GM12878 (cell line): ENCODE results near the gene HMGB1. TPM values are rescaled to one million over a fixed set of nuclear protein-coding genes. Genes with fewer than 3 reads are reported as not detected.

Experiments
- DPF2 ChIP-seq: fragments of 450-650 bp; IDR thresholded peaks from 2 replicates; pipeline ENCODE4 v1.6.1; 2017; ENCODE audit warnings: mild to moderate bottlenecking
- E2F4 ChIP-seq: IDR thresholded peaks from 2 replicates; pipeline ENCODE4 v1.6.1; 2012; ENCODE audit warnings: low read depth, low read length, improper control_type of control experiment
- E2F8 ChIP-seq: fragments of 450-650 bp; IDR thresholded peaks from 2 replicates; pipeline ENCODE4 v1.6.1; 2018; ENCODE audit warnings: mild to moderate bottlenecking, low read depth, moderate library complexity; ENCODE audit not compliant: partially characterized antibody
- EZH2 ChIP-seq: IDR thresholded peaks from 2 replicates; pipeline ENCODE4 v1.6.1; 2012; ENCODE audit warnings: low read depth, mild to moderate bottlenecking, control low read depth, inconsistent platforms, low read length, borderline replicate concordance; ENCODE audit not compliant: control insufficient read depth
- GATAD2B ChIP-seq: fragments of 450-650 bp; conservative IDR thresholded peaks from 2 replicates; pipeline ENCODE4 v1.6.1; 2017; ENCODE audit warnings: low read depth, mild to moderate bottlenecking, moderate library complexity
- IKZF1 ChIP-seq: fragments of 450-650 bp; conservative IDR thresholded peaks from 2 replicates; pipeline ENCODE4 v1.6.1; 2017; ENCODE audit warnings: antibody characterized with exemption, mild to moderate bottlenecking
- MTA2 ChIP-seq: fragments of 450-650 bp; IDR thresholded peaks from 2 replicates; pipeline ENCODE4 v1.6.1; 2016; ENCODE audit warnings: low read depth, mild to moderate bottlenecking, moderate library complexity
- NFYB ChIP-seq: IDR thresholded peaks from 2 replicates; pipeline ENCODE4 v1.6.1; 2011; ENCODE audit warnings: low read depth, mild to moderate bottlenecking, low read length, improper control_type of control experiment, moderate library complexity; ENCODE audit not compliant: insufficient read depth
- NR2F1 ChIP-seq: fragments of 450-650 bp; conservative IDR thresholded peaks from 2 replicates; pipeline ENCODE4 v1.6.1; 2017; ENCODE audit warnings: mild to moderate bottlenecking
- POU2F2 ChIP-seq: IDR thresholded peaks from 3 replicates; pipeline ENCODE4 v1.6.1; 2011; ENCODE audit warnings: low read depth, mild to moderate bottlenecking, low read length, borderline replicate concordance
- RELB ChIP-seq: fragments of 450-650 bp; IDR thresholded peaks from 2 replicates; pipeline ENCODE4 v1.6.1; 2017; ENCODE audit warnings: low read depth, mild to moderate bottlenecking, moderate library complexity
- TARDBP ChIP-seq: IDR thresholded peaks from 2 replicates; pipeline ENCODE4 v1.6.1; 2016; ENCODE audit warnings: borderline replicate concordance
- ZNF687 ChIP-seq: fragments of 450-650 bp; IDR thresholded peaks from 2 replicates; pipeline ENCODE4 v1.6.1; 2017; ENCODE audit warnings: mild to moderate bottlenecking, moderate library complexity
- polyA plus RNA-seq, 11 experiments: library from polyadenylated mRNA; depleted of rRNA in 4 of 11; unstranded in 6 of 11; stranded (reverse) in 5 of 11; fragments of >200 nt; fragmentation: Nextera tagmentation in 4 of 11; fragmentation: Illumina TruSeq in 1 of 11; extraction: Ambion mirVana in 4 of 11; extraction: Trizol in 1 of 11; gene quantifications; 1 replicate in 1 of 11; 2 replicates in 10 of 11; pipeline versions ENCODE4 v1.2.1 to v1.2.3, GENCODE V29; 2011 to 2016; ENCODE audit warnings: inconsistent platforms in 2 of 11, missing spikeins in 2 of 11, low read depth in 1 of 11
- total RNA-seq, 4 experiments: library from RNA; depleted of rRNA in 3 of 4; stranded (reverse); fragments of >200 nt in 3 of 4; fragmentation: Illumina TruSeq in 1 of 4; extraction: Trizol in 1 of 4; gene quantifications; 2 replicates each; pipeline versions ENCODE4 v1.2.1 to v1.2.3, GENCODE V29; 2013 to 2021
- TF ChIP-seq, protein P1 (sequence below): fragments of 450-650 bp; IDR thresholded peaks from 2 replicates; pipeline ENCODE4 v1.6.1; 2018; ENCODE audit warnings: borderline replicate concordance, mild to moderate bottlenecking; ENCODE audit not compliant: partially characterized antibody

The HMGB1 gene
- total and polyA plus RNA-seq, 10 of the 15 experiments (the other 5 are each of a cell fraction or from before 2014, with no cell fraction given), result 365 to 2,529 (median 1,396) TPM

DNA sequence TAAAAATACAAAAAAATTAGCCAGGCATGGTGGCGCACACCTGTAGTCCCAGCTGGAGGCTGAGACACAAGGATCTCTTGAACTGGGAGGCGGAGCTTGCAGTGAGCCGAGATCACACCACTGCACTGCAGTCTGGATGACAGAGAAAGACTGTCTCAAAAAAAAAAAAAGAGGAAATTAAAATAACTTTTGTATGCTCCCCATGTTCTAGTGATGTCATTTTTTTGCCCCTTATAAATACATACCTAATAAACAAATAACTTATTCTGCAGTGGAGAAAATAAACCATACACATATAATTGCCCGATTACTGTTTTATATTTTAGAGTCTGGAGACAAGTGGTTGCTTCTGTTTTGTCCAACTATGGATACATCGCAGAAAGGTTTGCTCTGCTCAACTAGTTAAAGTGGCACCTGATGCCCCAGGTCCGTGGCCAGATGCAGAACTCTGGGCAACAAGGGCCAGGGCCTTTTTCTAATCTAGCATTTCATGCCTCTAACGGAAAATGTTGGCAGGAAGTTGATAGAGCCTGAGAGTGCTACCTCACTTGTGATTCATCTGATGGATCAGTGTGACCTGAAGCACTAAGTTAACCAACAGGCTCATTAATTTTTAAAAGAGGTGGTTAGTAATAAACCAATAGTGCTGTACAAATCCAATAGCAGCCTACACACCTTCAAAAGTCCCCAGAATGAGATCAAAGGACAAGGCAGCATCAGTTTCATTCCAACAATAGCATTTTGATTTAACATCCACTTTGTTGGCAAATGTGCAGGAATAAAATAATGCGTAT, 24.6 kb downstream of the HMGB1 start (continued):
- TF ChIP-seq ZNF687 (peak; percentile 74; the same call in 1 of the 2 replicates), IKZF1 (peak; percentile 31; the same call in 1 of the 2 replicates), NFYB (peak; percentile 26; the same call in 1 of the 2 replicates), E2F8 (no peak), NR2F1 (0 out of 2 replicates have a peak, but pooled peaks have one; percentile 15), POU2F2 (no peak), GATAD2B (no peak), MTA2 (peak; percentile 56), RELB (0 out of 2 replicates have a peak, but pooled peaks have one; percentile 14), TARDBP (no peak), EZH2 (no peak), DPF2 (0 out of 2 replicates have a peak, but pooled peaks have one; percentile 21), E2F4 (no peak)
- TF ChIP-seq, protein P1, sequence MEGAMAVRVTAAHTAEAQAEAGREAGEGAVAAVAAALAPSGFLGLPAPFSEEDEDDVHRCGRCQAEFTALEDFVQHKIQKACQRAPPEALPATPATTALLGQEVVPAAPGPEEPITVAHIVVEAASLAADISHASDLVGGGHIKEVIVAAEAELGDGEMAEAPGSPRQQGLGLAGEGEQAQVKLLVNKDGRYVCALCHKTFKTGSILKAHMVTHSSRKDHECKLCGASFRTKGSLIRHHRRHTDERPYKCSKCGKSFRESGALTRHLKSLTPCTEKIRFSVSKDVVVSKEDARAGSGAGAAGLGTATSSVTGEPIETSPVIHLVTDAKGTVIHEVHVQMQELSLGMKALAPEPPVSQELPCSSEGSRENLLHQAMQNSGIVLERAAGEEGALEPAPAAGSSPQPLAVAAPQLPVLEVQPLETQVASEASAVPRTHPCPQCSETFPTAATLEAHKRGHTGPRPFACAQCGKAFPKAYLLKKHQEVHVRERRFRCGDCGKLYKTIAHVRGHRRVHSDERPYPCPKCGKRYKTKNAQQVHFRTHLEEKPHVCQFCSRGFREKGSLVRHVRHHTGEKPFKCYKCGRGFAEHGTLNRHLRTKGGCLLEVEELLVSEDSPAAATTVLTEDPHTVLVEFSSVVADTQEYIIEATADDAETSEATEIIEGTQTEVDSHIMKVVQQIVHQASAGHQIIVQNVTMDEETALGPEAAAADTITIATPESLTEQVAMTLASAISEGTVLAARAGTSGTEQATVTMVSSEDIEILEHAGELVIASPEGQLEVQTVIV, result no peak
